Measurements from ENCODE around the gene GLT8D2. TPM values are rescaled to one million over a fixed set of nuclear protein-coding genes. Genes with fewer than 3 reads are reported as not detected.
A peak's percentile ranks its signal among the peaks of the same experiment; 100 is the strongest.

The GLT8D2 gene
- polyA plus RNA-seq, 2 of the 4 experiments (the other 2 are of a cell fraction), result 0.27 to 0.43 TPM

GRCh38 chr12:103957865-103958388 lies 92.1 kb downstream of the GLT8D2 start:
- H3K27ac ChIP-seq, result peak overlapping the region; percentile 92 to 95
- no peak for ATAC-seq
- H3K4me1 ChIP-seq, result peaks cover 27% of the 10 kb centered on the region
- peak overlapping the region; percentile 86 for H3K4me2 ChIP-seq
- 83% methylated on average over 7 of the region's 7 CpGs for WGBS (ENCODE audit: missing lambda C conversion rate)
- TF ChIP-seq ESRRA (IDR thresholded peaks at IDR 0.05; ENCODE audit: borderline replicate concordance, low read length) (no peak), PBX3 (IDR thresholded peaks at IDR 0.05) (no peak), TP53 (CRISPR knock-in tag; IDR thresholded peaks at IDR 0.05) (no peak), ZSCAN20 (CRISPR knock-in tag; IDR thresholded peaks at IDR 0.05) (no peak), CHD2 (IDR thresholded peaks at IDR 0.05; ENCODE audit: low read length, partially characterized antibody) (no peak), JUNB (IDR thresholded peaks at IDR 0.05) (no peak), BHLHE40 (IDR thresholded peaks at IDR 0.05; ENCODE audit: low read depth, low read length) (no peak), NFE2L2 (conservative IDR thresholded peaks at IDR 0.05; ENCODE audit: low read length) (no peak), GATA3 (IDR thresholded peaks at IDR 0.05; ENCODE audit: borderline replicate concordance) (no peak), FOSB (CRISPR knock-in tag; IDR thresholded peaks at IDR 0.05) (no peak), E2F6 (IDR thresholded peaks at IDR 0.05; ENCODE audit: borderline replicate concordance, low read depth) (no peak), HDAC2 (IDR thresholded peaks at IDR 0.05) (no peak)
- no peaks in the 10 kb centered on the region for H3K9me3 ChIP-seq
- CTCF ChIA-PET, result no interaction called here
- FAIRE-seq, result no peak
- POLR2A ChIA-PET, result interaction anchor here (4.2 kb wide), 1 partner anchor 8 kb away, joined by 43 read pairs; the partner anchor contains the start of gene TDG
- no peak for DNase-seq (ENCODE audit: low read depth in 1 of 2, low spot score in 1 of 2)
- peak overlapping the region; percentile 73 for H3K4me3 ChIP-seq

- Histone ChIP-seq H3K9me3 (no peaks in the 10 kb centered on the region), H3K4me3 (peak overlapping the region; percentile 73), H3K27ac (peak overlapping the region; percentile 92 to 95), H3K4me2 (peak overlapping the region; percentile 86), H3K4me1 (peaks cover 27% of the 10 kb centered on the region)
- no peak for FAIRE-seq
- DNase-seq (ENCODE audit: low read depth in 1 of 2, low spot score in 1 of 2), result no peak
- ATAC-seq, result peak; percentile 60 to 70; a peak in 5 of 6 replicates
- 1% methylated on average over 25 of the region's 31 CpGs for WGBS (ENCODE audit: missing lambda C conversion rate)
- TF ChIP-seq EP300 (IDR thresholded peaks at IDR 0.05) (no peak), ELK1 (IDR thresholded peaks at IDR 0.05; ENCODE audit: low read depth, low read length) (no peak), PHF8 (IDR thresholded peaks at IDR 0.05; ENCODE audit: borderline replicate concordance, low read depth) (0 out of 2 replicates have a peak, but pooled peaks have one; percentile 43)
- ChIA-PET CTCF (interaction anchor here (1.0 to 1.5 kb wide), 4 partner anchors 17 to 330 kb away, joined by 3 to 4 read pairs (median 3); no protein-coding TSS in a partner anchor), POLR2A (interaction anchor here (0.6 to 4.2 kb wide), 3 partner anchors 9 to 153 kb away, joined by 3 to 43 read pairs (median 14); partner anchors contain the start of genes HSP90B1 and TDG)
These were observed 93.4 kb downstream of the GLT8D2 start for GRCh38 chr12:103956509-103957027.

- ATAC-seq (peak; percentile 23 to 36; a peak in 3 of 6 replicates), FAIRE-seq (no peak), DNase-seq (ENCODE audit: low read depth in 1 of 2, low spot score in 1 of 2) (no peak)
- Histone ChIP-seq H3K27ac (peak overlapping the region; percentile 92 to 95), H3K4me3 (peak overlapping the region; percentile 73), H3K4me2 (peak overlapping the region; percentile 86), H3K4me1 (peaks cover 27% of the 10 kb centered on the region), H3K9me3 (no peaks in the 10 kb centered on the region)
- ChIA-PET CTCF (interaction anchor here (0.9 to 1.5 kb wide), 5 partner anchors 18 to 330 kb away, joined by 3 to 5 read pairs (median 3); no protein-coding TSS in a partner anchor), POLR2A (interaction anchor here (0.6 to 4.9 kb wide), 6 partner anchors 10 to 153 kb away, joined by 3 to 43 read pairs (median 10); partner anchors contain the start of genes HSP90B1 and TDG)
- TF ChIP-seq BHLHE40 (IDR thresholded peaks at IDR 0.05; ENCODE audit: low read depth, low read length), result no peak
- no peak for TF ChIP-seq ZC3H11A (IDR thresholded peaks at IDR 0.05)
- no peak for TF ChIP-seq GATA3 (IDR thresholded peaks at IDR 0.05; ENCODE audit: borderline replicate concordance)
- no peak for TF ChIP-seq RFX5 (IDR thresholded peaks at IDR 0.05)
- no peak for TF ChIP-seq RCOR1 (IDR thresholded peaks at IDR 0.05; ENCODE audit: low read depth, low read length)
- TF ChIP-seq SMC3 (IDR thresholded peaks at IDR 0.05), result no peak
- TF ChIP-seq MAX (IDR thresholded peaks at IDR 0.05), result no peak
- no peak for TF ChIP-seq HOXB5 (CRISPR knock-in tag; IDR thresholded peaks at IDR 0.05)
- 33% methylated on average over 7 of the region's 7 CpGs for WGBS (ENCODE audit: missing lambda C conversion rate)
These were observed 94.0 kb downstream of the GLT8D2 start for GRCh38 chr12:103955811-103956508.
